Gastroesophageal sphincter (tissue), 3 donors: ENCODE data around the gene TDRD10.

Experiments
- EP300 ChIP-seq: sonication (generic); formaldehyde crosslinking; IDR thresholded peaks from one replicate; pipeline ENCODE4 v1.6.1; 2017; ENCODE audit warnings: antibody characterized with exemption, mild to moderate bottlenecking
- POLR2A ChIP-seq, 2 donors: fragments of 450-650 bp; IDR thresholded peaks; one replicate each; pipeline ENCODE4 v1.6.1; 2017; ENCODE audit warnings: antibody characterized with exemption in 2 of 2, mild to moderate bottlenecking in 2 of 2, moderate library complexity in 1 of 2
- POLR2AphosphoS5 ChIP-seq: sonication (generic); formaldehyde crosslinking; IDR thresholded peaks from one replicate; pipeline ENCODE4 v1.6.1; 2017; ENCODE audit warnings: antibody characterized with exemption
- TF ChIP-seq, protein P1 (sequence below), 4 experiments: fragments of 200-600 bp in 2 of 4; fragments of 450-650 bp in 2 of 4; sonication (generic) in 1 of 4; IDR thresholded peaks; one replicate each; pipeline ENCODE4 v1.5.1; 2017 to 2019; ENCODE audit warnings: antibody characterized with exemption in 4 of 4, mild to moderate bottlenecking in 2 of 4, moderate library complexity in 2 of 4

GRCh38 chr1:154551474-154551873 lies 49.5 kb downstream of the TDRD10 start:
- TF ChIP-seq, protein P1, sequence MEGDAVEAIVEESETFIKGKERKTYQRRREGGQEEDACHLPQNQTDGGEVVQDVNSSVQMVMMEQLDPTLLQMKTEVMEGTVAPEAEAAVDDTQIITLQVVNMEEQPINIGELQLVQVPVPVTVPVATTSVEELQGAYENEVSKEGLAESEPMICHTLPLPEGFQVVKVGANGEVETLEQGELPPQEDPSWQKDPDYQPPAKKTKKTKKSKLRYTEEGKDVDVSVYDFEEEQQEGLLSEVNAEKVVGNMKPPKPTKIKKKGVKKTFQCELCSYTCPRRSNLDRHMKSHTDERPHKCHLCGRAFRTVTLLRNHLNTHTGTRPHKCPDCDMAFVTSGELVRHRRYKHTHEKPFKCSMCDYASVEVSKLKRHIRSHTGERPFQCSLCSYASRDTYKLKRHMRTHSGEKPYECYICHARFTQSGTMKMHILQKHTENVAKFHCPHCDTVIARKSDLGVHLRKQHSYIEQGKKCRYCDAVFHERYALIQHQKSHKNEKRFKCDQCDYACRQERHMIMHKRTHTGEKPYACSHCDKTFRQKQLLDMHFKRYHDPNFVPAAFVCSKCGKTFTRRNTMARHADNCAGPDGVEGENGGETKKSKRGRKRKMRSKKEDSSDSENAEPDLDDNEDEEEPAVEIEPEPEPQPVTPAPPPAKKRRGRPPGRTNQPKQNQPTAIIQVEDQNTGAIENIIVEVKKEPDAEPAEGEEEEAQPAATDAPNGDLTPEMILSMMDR (IDR thresholded peaks at IDR 0.05), result no peak
- TF ChIP-seq POLR2AphosphoS5, result no peak
- no peak for TF ChIP-seq POLR2A (IDR thresholded peaks at IDR 0.05)
- no peak for TF ChIP-seq EP300
